ENCODE measurements around the gene SLC11A1. TPM values are rescaled to one million over a fixed set of nuclear protein-coding genes. Genes with fewer than 3 reads are reported as not detected.

The SLC11A1 gene
- total RNA-seq, 1 experiment from 2014 or later: 0.08 TPM

GRCh38 chr2:218404351-218405085, 22.4 kb downstream of the SLC11A1 start:
- DNase-seq (ENCODE audit: low read depth): no peak

- DNase-seq (ENCODE audit: low read depth): no peak
These were observed 23.1 kb downstream of the SLC11A1 start for GRCh38 chr2:218405086-218405745.

- no peak for DNase-seq (ENCODE audit: low read depth)
These were observed 23.7 kb downstream of the SLC11A1 start for GRCh38 chr2:218405746-218406208.

DNA sequence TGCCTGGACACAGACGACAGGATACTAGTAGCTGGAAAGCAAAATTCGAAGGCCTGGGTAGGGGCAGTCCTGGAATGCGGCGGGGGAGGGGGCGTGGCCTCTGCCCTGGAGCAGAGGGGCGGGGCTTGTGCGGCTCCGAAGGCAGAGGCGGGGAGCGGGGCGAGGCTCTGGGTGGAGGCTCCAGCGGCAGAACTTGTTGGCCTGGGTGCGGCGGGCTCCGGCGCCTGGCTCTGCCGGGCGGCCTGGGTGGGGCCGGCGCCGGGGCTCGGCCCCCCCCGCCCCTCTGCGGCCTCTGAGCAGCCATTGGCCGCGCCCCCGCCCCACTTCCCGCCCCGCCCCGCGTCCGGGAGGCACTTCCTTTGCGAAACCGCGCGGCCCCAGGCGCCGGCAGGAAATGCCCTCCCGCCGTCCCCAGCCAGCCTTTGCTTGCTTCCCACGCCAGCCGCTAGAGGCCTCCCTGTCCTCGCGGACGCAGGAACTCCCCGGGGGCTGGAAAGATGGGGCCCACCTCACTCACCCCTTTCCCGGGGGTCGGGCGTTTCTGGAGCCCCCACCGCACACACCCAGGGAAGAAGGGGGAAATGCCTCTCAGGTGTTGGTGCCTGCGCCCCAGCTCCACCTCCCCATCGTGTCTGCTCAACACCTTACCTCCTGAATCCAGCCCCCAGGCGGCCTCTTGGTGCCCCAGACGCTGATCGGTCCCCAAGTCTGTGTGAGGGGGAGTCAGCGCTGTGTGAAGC, 24.3 kb downstream of the SLC11A1 start:
- DNase-seq (ENCODE audit: low read depth): peak; percentile 89

- DNase-seq (ENCODE audit: low read depth): peak; percentile 32
These were observed 25.0 kb downstream of the SLC11A1 start for GRCh38 chr2:218406949-218407618.

- DNase-seq (ENCODE audit: low read depth): no peak
These were observed 25.6 kb downstream of the SLC11A1 start for GRCh38 chr2:218407717-218408116.

DNA sequence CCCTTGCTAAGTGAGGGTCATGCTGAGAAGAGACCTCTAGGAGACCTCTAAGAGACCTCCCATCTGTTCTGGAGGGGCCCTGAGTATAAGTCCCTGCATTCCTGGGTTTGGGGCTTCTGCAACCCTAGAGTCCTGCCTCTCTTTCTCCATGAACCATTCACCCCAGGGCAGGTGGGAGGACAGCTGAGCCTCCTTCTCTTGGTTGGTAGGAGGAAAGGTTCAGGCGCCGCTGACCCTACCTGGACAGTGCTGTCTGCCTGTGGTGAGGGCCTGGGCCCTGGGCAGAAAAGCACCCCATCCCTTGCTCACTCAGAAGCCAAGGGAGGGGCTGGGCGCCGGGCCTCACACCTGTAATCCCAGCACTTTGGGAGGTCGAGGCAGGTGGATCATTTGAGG, 36.2 kb downstream of the SLC11A1 start:
- DNase-seq (ENCODE audit: low read depth): no peak

DNA sequence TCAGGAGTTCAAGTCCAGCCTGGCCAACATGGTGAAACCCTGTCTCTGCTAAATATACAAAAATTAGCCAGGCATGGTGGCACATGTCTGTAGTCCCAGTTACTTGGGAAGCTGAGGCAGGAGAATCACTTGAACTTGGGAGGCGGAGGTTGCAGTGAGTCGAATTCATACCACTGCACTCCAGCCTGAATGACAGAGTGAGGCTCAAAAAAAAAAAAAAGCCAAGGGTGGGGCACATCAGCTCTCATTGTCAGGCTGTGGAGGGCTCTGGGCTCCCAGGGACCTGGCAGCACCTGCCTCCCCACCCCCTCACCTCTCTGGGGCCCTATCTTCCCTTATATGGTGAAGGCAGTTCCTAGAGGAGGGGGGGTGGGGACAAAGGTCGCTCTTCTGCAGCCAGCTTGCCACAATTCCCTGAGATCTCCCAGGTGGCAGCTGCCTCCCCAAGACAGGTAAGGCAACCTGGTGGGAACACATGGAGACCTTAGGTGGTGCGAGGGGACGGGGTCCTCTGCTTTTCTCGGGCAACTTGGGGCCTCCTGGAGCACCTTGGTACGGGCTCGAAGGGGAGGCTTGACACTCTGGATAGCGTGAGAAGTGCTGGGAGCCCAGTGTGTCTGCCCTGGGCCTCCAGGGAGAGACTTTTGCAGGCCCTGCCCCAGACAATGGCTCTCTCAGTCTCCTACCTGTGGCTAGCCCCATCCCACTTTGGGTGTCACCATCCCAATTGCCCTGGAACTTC, 36.8 kb downstream of the SLC11A1 start, which contains the start of gene VIL1:
TSS of gene VIL1 (plus strand) at position 407 of the 742 bp plus-strand sequence. CDS start 4,656 bp downstream, outside the sequence.
- no peak for DNase-seq (ENCODE audit: low read depth)

GRCh38 chr2:218419630-218420216, 37.6 kb downstream of the SLC11A1 start:
- DNase-seq (ENCODE audit: low read depth): no peak

- no peak for DNase-seq (ENCODE audit: low read depth)
These were observed 39.0 kb downstream of the SLC11A1 start for GRCh38 chr2:218421027-218421426.

- no peak for DNase-seq (ENCODE audit: low read depth)
These were observed 40.5 kb downstream of the SLC11A1 start for GRCh38 chr2:218422403-218423086.

DNA sequence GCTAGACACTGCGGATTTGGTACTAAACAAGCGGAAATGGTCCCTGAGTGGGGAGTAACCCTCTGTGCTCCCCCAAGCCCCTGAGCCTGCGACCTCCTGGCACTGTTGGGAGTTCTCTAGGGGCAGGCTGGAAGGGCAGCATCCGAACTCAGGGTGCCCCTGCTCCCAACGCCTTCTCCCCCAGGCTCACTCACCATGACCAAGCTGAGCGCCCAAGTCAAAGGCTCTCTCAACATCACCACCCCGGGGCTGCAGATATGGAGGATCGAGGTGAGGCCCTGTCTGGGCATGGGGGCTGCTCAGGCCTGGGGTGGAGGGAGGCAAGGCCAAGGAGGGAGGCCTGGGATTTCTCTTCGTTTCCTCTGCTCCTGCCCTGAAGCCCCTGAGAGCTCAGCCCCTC, 41.5 kb downstream of the SLC11A1 start:
- no peak for DNase-seq (ENCODE audit: low read depth)

- no peak for DNase-seq (ENCODE audit: low read depth)
These were observed 43.5 kb downstream of the SLC11A1 start for GRCh38 chr2:218425531-218425930.

DNA sequence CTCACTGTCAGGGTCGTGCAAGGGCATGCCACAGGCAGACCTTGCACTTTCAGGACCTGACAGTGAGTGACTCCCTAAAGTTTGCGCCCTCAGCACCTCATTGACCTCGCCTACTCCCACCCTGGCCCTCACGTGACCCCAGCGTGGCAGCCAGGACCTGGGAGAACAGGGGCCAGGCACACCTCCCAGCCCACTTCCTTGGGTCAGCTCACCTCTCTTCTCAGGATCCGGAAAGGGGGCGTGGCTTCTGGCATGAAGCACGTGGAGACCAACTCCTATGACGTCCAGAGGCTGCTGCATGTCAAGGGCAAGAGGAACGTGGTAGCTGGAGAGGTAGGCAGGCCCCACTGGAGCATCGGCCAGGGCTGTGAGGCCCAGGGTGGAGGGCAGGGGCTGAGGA, 45.7 kb downstream of the SLC11A1 start:
- DNase-seq (ENCODE audit: low read depth): no peak

- DNase-seq (ENCODE audit: low read depth): no peak
These were observed 46.9 kb downstream of the SLC11A1 start for GRCh38 chr2:218428846-218429558.

DNA sequence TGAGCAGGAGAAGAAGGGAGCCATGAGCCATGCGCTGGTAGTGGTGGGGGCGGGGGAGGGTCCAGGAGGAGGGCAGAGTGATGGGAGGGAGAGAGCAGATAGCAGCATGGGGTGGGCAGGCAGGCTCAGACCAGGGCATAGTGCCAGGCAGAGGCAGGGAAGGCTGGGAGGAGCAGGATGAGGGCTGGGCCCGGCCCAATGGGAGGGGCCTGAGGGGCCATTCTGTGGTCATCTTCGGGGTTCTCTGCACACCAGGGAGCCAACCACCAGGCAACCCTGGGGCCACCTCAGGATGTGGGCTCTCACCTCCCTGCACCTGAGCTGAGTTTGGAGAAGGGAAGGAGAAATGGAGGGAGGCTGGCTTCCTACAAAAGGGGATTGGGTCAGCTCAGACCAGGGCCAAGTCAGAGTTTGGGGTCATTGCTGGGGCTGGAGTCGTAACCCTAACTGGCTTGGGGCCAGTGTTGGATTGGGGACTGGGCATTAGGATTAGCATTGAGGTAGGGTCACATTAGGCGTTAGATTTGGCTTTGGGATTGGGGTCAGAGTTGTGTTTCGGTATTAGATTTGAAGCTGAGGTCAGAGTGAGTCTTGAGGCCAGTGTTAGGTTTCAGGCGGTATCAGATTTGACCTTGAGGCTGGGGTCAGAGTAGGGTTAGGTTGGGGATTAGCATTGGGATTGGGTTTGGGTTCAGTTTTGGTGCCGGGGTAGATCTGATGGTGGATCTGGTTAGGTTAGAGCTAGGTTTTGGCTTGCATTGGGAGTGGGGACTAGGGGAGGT, 48.0 kb downstream of the SLC11A1 start:
- no peak for DNase-seq (ENCODE audit: low read depth)

DNA sequence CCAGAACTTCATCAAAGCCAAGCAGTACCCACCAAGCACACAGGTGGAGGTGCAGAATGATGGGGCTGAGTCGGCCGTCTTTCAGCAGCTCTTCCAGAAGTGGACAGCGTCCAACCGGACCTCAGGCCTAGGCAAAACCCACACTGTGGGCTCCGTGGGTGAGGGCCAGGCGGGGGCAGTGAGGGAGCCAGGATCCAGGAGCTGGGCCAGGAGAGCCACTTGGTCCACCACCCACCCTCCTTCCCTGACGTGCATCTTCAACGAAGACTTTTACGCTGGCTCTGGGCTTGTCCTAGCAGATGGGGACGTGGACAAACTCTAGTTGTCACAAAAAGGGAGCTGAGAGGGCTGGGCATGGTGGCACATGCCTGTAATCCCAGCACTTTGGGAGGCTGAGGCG, 48.6 kb downstream of the SLC11A1 start:
- DNase-seq (ENCODE audit: low read depth): no peak

GRCh38 chr2:218431878-218432277, 49.8 kb downstream of the SLC11A1 start:
- no peak for DNase-seq (ENCODE audit: low read depth)
